ENCODE measurements around the gene NAPEPLD.

NAPEPLD gene

GRCh38 chr7:103077318-103077717 lies 71.6 kb downstream of the NAPEPLD start:
- Histone ChIP-seq H3K36me3 (peaks cover 0 to 4% (median 0%) of the 10 kb centered on the region in 3 donors), H3K27me3 (no peaks in the 10 kb centered on the region), H3K27ac (no peak overlapping the region), H3K4me1 (peaks cover 0 to 24% (median 15%) of the 10 kb centered on the region in 4 donors), H3K4me3 (no peak overlapping the region), H3K9me3 (no peaks in the 10 kb centered on the region)
- TF ChIP-seq CTCF (IDR thresholded peaks at IDR 0.05), result no peak
- intact Hi-C loops (cut with DNase I; ENCODE audit: low total_unique reads), result loop anchor here (5.0 to 10.0 kb wide), 2 partner anchors 67 to 265 kb away; partner anchors contain the start of genes DNAJC2 and NAPEPLD
- DNase-seq, result no peak

GRCh38 chr7:103076764-103077163 lies 72.1 kb downstream of the NAPEPLD start:
- Histone ChIP-seq H3K9me3 (no peaks in the 10 kb centered on the region), H3K36me3 (peaks cover 0 to 4% (median 0%) of the 10 kb centered on the region in 3 donors), H3K27ac (no peak overlapping the region), H3K4me1 (peaks cover 0 to 24% (median 15%) of the 10 kb centered on the region in 4 donors), H3K27me3 (no peaks in the 10 kb centered on the region), H3K4me3 (no peak overlapping the region)
- DNase-seq, result no peak
- intact Hi-C loops (cut with DNase I; ENCODE audit: low total_unique reads), result loop anchor here (5.0 to 10.0 kb wide), 2 partner anchors 68 to 266 kb away; partner anchors contain the start of genes DNAJC2 and NAPEPLD
- no peak for TF ChIP-seq CTCF (IDR thresholded peaks at IDR 0.05)

GRCh38 chr7:103075337-103075918 lies 73.5 kb downstream of the NAPEPLD start:
- no peak for TF ChIP-seq CTCF (IDR thresholded peaks at IDR 0.05)
- intact Hi-C loops (cut with DNase I; ENCODE audit: low total_unique reads), result loop anchor here (5.0 to 10.0 kb wide), 2 partner anchors 69 to 267 kb away; partner anchors contain the start of genes DNAJC2 and NAPEPLD
- Histone ChIP-seq H3K9me3 (no peaks in the 10 kb centered on the region), H3K4me3 (peak overlapping the region; percentile 64 to 70), H3K4me1 (peaks cover 0 to 24% (median 15%) of the 10 kb centered on the region in 4 donors), H3K27ac (peak overlapping the region; percentile 89 to 91), H3K27me3 (no peaks in the 10 kb centered on the region), H3K36me3 (peaks cover 0 to 4% (median 0%) of the 10 kb centered on the region in 3 donors)
- peak; percentile 53 to 76 for DNase-seq

GRCh38 chr7:103074519-103075336 lies 74.2 kb downstream of the NAPEPLD start, which contains the start of the genes ARMC10 and FBXL13:
Gene ARMC10 (plus strand): TSS chr7:103075140. CDS start chr7:103075273, 133 bp downstream.
Gene FBXL13 (minus strand): TSS chr7:103074796.
- peak within 1 kb of the TSS; percentile 89 to 91 for H3K27ac ChIP-seq
- no peaks in the 10 kb centered on the region for H3K9me3 ChIP-seq
- TF ChIP-seq CTCF (IDR thresholded peaks at IDR 0.05), result peak; percentile 34 to 38
- H3K36me3 ChIP-seq, result peaks cover 0 to 4% (median 0%) of the 10 kb centered on the region in 3 donors
- peak within 1 kb of the TSS; percentile 64 to 70 for H3K4me3 ChIP-seq
- H3K27me3 ChIP-seq, result no peaks in the 10 kb centered on the region
- DNase-seq, result peak; percentile 90 to 95
- intact Hi-C loops (cut with DNase I; ENCODE audit: low total_unique reads), result loop anchor here (5.0 to 10.0 kb wide), 2 partner anchors 70 to 268 kb away; partner anchors contain the start of genes DNAJC2 and NAPEPLD
- H3K4me1 ChIP-seq, result peaks cover 0 to 24% (median 15%) of the 10 kb centered on the region in 4 donors

- Histone ChIP-seq H3K9me3 (no peaks in the 10 kb centered on the region), H3K4me3 (peak overlapping the region; percentile 64 to 70), H3K27me3 (no peaks in the 10 kb centered on the region), H3K36me3 (peaks cover 0 to 4% (median 0%) of the 10 kb centered on the region in 3 donors), H3K27ac (peak overlapping the region; percentile 89 to 91), H3K4me1 (peaks cover 0 to 24% (median 15%) of the 10 kb centered on the region in 4 donors)
- TF ChIP-seq CTCF (IDR thresholded peaks at IDR 0.05), result no peak
- peak in 1 of 2 donors; percentile 20 for DNase-seq
- intact Hi-C loops (cut with DNase I; ENCODE audit: low total_unique reads), result loop anchor here (10.0 kb wide), 1 partner anchor 71 kb away; the partner anchor contains the start of gene NAPEPLD
Measured at GRCh38 chr7:103073989-103074518, 74.8 kb downstream of the NAPEPLD start.
